Esophagus mucosa (tissue), 1 donor: Measurements from ENCODE around the gene RYR1. TPM values are rescaled to one million over a fixed set of nuclear protein-coding genes. Genes with fewer than 3 reads are reported as not detected.
"Not testable (repeated sequence)": the region's sequence is repeated elsewhere in the genome, so short reads cannot be mapped to it uniquely, and the experiment has no call there.

ENCODE experiments used
- ATAC-seq: fragments of 200-7000 bp; cut with Tn5 transposase; one replicate; pipeline ENCODE4 v1.9.1; 2020
- total RNA-seq: library from RNA; stranded (reverse); gene quantifications from one replicate; pipeline ENCODE4 v1.2.4, GENCODE V29; 2023
- donor health status: DM: yes; HTN: yes; CAD: no.

Gene RYR1
- total RNA-seq, 1 donor from 2014 or later: 6.4 TPM

- ATAC-seq: no peak
Measured at GRCh38 chr19:38543286-38543806, 109.9 kb downstream of the RYR1 start.

DNA sequence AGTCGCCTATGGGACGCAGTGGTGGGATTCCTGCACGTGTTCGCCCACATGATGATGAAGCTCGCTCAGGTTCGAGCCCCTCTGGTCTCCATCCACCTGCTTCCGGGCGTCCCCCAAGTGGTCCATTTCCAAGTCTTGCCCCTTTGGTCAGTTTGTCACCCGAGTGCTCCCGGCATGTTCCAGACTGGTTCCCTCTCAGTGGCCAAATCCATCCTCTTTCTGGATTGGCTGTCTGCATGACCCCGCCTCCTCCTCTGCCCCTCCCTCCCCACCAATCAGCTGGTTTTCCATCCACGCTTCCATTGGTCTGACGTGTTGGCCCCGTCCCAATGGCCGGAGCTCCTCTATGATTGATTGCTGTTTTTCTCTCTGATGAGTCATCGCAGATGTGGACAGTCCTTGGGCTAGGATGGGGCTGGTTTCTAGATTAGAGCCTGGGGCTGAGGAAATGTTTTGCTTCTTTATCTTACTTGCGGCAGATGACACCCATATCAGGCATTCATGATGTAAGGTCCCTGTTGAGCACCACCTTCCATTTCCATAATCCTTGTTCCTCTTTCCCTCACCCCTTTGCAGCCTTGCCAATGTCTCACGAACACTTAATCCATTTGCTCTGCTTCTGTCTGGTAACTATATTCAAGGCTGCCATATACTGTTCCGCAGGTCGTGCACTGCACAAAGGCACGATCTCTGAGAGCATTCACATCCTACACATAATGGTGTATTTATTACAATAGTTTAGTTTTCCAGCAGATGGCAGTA is 110.5 kb downstream of the RYR1 start:
- peak; percentile 84 for ATAC-seq

GRCh38 chr19:38544569-38545315 is 111.3 kb downstream of the RYR1 start:
- peak; percentile 16 for ATAC-seq

DNA sequence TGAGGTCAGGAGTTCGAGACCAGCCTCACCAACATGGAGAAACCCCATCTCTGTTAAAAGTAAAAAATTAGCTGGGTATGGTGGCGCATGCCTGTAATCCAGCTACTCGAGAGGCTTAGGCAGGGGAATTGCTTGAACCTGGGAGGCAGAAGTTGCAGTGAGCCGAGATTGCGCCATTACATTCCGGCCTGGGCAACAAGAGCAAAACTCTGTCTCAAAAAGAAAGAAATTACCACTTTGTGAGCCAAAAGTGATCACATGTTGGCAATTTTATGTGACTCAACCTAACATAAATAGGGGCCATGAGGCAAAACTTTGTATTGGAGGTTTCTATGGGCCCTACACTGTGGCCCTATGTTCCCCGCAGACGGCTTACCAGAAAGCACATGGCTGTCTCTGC is 112.1 kb downstream of the RYR1 start:
- no peak for ATAC-seq

- no peak for ATAC-seq
Measured at GRCh38 chr19:38547421-38547820, 113.9 kb downstream of the RYR1 start.

DNA sequence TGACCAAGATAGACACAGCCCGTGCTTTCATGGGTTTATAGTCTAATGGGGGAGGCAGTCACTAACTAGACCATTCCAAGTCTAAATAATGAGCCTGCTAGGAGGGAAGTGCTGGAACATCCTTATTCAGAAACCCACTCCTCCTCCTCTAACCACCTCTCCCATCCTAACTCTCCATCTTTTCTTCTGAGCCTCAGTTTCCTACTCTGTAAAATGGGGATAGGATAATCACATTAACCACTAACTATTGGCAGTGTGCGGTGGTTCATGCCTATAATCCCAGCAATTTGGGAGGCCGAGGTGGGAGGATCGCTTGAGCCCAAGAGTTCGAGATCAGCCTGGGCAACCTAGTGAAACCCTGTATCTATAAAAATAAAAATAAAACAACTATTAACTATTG is 115.6 kb downstream of the RYR1 start:
- ATAC-seq: no peak

GRCh38 chr19:38549942-38550341 is 116.5 kb downstream of the RYR1 start:
- ATAC-seq: no peak

- no peak for ATAC-seq
Measured at GRCh38 chr19:38550376-38550775, 116.9 kb downstream of the RYR1 start.

- no peak for ATAC-seq
Measured at GRCh38 chr19:38551450-38551813, 117.9 kb downstream of the RYR1 start.

GRCh38 chr19:38553239-38553638 is 119.7 kb downstream of the RYR1 start:
- not testable (repeated sequence) for ATAC-seq

DNA sequence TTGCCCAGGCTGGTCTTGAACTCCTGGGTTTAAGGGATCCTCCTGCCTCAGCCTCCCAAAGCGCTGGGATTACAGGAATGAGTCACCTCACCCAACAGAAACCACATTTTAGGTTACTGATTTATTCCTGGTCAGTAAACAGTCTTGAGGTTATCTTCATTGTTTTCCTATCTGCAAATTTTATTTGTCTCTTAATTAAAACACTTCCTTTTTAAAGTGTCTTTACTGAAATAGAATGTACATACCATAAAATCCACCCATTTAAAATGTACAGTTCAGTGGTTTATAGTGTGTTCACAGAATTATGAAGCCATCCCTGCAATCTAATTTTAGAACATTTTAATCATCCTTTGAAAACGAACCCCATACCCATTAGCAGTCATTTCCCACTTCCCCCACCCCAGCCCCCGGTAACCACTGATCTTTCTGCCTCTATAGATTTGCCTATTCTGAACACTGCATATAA is 121.2 kb downstream of the RYR1 start:
- ATAC-seq: no peak

DNA sequence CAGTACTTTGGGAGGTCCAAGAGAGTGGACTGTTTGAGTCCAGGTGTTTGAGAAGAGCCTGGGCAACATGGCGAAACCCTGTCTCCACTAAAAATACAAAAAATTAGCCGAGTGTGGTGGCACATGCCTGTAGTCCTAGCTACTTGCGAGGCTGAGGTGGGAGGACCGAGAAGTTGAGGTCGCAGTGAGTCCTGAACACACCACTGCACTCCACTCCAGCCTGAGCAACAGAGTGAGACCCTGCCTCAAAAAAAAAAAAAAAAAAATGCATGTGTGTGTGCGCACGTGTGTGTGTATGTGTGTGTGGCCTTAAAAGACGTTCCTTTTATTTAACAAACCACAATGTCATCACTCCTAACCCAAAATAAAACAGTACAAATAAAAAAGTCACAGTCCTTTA is 121.7 kb downstream of the RYR1 start:
- ATAC-seq: no peak

GRCh38 chr19:38556521-38557174 is 123.2 kb downstream of the RYR1 start:
- no peak for ATAC-seq

- peak; percentile 52 for ATAC-seq
Measured at GRCh38 chr19:38557205-38557799, 123.8 kb downstream of the RYR1 start.

GRCh38 chr19:38558933-38559332 is 125.4 kb downstream of the RYR1 start:
- not testable (repeated sequence) for ATAC-seq

GRCh38 chr19:38559428-38560401 is 126.2 kb downstream of the RYR1 start:
- ATAC-seq: peak; percentile 79

DNA sequence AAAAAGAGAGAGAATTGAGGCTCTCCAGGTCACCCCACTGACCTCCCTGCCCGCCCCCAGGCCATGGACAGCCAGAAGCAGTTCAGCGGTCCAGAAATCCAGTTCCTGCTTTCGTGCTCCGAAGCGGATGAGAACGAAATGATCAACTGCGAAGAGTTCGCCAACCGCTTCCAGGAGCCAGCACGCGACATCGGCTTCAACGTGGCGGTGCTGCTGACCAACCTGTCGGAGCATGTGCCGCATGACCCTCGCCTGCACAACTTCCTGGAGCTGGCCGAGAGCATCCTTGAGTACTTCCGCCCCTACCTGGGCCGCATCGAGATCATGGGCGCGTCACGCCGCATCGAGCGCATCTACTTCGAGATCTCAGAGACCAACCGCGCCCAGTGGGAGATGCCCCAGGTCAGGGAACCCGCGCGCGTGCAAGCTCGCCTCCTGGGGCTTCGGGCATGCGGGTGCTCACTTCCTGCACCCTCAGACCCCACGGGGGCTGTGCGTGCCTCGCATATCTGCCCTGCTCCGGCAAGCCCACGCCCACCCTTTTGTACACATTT is 127.6 kb downstream of the RYR1 start:
- ATAC-seq: no peak

DNA sequence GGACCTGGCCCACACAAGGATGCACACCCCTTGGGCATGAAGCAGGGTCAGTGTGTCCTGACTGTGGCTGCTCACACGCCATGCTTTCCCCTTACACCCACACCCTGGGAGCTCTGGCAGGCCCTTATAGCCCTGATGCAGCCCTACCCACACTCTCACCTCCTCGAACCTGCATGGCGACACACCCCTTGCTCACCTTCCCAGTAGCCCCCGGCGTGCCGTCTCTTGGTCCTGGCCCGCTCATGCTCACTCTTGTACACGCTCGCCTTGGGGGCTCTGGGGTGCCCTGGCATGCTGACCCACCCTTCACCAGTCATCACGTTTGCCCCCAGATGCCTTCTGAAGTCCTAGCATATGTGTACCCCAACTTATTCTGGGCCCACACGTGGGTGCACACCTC is 128.2 kb downstream of the RYR1 start:
- ATAC-seq: peak; percentile 25

DNA sequence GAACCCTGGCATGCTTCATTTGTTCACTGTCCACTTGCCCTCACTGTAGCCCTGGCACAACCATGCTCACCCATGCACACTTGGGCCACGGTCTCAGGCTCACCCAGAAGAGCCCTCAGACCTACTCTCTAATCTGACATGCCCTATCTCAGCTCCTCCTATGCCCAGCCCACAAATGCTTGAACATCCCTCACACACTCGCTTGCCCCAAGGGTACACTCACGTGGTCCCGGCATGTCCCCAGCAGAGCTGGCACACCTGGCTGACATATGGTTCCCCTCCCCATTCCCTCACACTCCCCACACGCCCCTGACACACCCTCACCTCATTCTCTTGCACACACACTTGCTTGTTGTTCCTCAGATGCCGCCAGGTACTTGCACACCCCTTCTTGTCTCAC is 128.6 kb downstream of the RYR1 start:
- ATAC-seq: peak; percentile 11

GRCh38 chr19:38563475-38563874 is 130.0 kb downstream of the RYR1 start:
- no peak for ATAC-seq

DNA sequence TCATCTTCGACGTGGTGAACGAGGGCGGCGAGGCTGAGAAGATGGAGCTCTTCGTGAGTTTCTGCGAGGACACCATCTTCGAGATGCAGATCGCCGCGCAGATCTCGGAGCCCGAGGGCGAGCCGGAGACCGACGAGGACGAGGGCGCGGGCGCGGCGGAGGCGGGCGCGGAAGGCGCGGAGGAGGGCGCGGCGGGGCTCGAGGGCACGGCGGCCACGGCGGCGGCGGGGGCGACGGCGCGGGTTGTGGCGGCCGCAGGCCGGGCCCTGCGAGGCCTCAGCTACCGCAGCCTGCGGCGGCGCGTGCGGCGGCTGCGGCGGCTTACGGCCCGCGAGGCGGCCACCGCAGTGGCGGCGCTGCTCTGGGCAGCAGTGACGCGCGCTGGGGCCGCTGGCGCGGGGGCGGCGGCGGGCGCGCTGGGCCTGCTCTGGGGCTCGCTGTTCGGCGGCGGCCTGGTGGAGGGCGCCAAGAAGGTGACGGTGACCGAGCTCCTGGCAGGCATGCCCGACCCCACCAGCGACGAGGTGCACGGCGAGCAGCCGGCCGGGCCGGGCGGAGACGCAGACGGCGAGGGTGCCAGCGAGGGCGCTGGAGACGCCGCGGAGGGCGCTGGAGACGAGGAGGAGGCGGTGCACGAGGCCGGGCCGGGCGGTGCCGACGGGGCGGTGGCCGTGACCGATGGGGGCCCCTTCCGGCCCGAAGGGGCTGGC is 131.6 kb downstream of the RYR1 start:
- peak; percentile 26 for ATAC-seq
